GM19395 (cell line): ENCODE measurements around the gene WNT3.

Experiments used
- ATAC-seq: cut with Tn5 transposase; IDR thresholded peaks from one replicate; pipeline ENCODE4 v1.9.1; 2021; ENCODE audit warnings: mild to moderate bottlenecking, moderate library complexity; ENCODE audit not compliant: unreplicated experiment

Gene WNT3

GRCh38 chr17:46837521-46837920 lies 19.0 kb upstream of the WNT3 start:
- ATAC-seq: no peak

GRCh38 chr17:46836500-46836899 lies 18.0 kb upstream of the WNT3 start:
- no peak for ATAC-seq

- ATAC-seq: no peak
These were observed 16.4 kb upstream of the WNT3 start for GRCh38 chr17:46834846-46835245.

GRCh38 chr17:46833840-46834208 lies 15.3 kb upstream of the WNT3 start:
- no peak for ATAC-seq

GRCh38 chr17:46832945-46833839 lies 14.7 kb upstream of the WNT3 start:
- ATAC-seq: no peak

- no peak for ATAC-seq
These were observed 13.9 kb upstream of the WNT3 start for GRCh38 chr17:46832331-46832821.

DNA sequence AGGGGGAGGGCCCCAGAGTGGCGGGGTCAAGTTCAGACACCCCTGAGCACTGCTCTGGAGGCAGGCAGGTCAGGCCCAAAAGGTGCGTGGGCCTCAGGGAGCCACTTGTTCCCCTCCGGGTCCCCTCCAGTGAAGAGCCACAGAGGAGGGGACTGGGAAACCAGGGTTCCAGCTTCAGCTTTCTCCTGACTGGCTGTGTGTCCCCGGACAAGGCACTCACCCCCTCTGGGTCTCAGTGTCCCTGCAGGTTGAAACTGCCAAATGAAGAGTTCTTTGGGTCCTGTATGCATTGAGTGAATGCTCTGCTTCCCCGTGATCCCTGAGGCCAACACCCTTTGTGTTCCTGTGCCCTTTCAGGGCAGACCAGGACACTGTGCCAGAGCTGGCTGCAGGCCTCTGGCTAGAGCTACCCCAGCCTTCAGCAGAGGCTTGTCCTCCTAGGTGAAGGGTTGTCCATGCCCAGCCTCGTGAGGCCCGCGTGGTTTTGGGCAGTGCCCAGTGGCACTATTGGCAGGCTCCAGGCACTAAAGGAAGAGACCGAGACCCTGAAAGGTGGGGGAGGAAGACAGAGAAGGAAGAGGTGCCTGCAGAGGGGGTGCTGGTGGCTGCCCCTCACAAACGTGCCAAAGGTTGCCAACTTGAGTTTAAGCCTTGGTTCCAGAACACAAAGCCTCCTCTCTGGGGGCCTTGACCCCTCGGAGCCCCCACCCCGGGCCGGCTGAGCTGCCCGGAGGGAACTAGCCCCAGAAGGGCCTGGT lies 13.3 kb upstream of the WNT3 start:
- ATAC-seq: no peak

GRCh38 chr17:46827274-46827673 lies 8.8 kb upstream of the WNT3 start:
- no peak for ATAC-seq

DNA sequence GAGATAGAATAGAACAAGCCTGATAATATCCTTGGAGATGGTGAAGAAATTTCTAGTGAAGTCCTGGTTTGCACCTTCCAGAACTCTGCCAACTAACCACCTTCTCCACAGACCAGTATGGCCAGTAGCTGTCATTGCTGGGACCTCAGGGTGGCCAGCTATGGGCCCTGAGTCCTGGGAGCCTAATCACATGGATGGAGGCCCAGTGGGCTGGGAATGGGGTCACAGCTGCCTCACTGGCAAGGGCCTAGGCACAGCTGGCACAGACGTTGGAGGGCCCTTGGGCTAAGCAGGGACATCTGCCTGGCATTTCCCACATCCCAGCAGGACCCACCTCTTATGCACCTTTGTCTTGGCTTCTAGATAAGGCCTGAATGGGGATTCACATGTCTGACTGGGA lies 7.6 kb upstream of the WNT3 start:
- ATAC-seq: no peak

GRCh38 chr17:46823657-46824056 lies 5.2 kb upstream of the WNT3 start:
- ATAC-seq: no peak

- ATAC-seq: no peak
These were observed 4.0 kb upstream of the WNT3 start for GRCh38 chr17:46822388-46822921.

DNA sequence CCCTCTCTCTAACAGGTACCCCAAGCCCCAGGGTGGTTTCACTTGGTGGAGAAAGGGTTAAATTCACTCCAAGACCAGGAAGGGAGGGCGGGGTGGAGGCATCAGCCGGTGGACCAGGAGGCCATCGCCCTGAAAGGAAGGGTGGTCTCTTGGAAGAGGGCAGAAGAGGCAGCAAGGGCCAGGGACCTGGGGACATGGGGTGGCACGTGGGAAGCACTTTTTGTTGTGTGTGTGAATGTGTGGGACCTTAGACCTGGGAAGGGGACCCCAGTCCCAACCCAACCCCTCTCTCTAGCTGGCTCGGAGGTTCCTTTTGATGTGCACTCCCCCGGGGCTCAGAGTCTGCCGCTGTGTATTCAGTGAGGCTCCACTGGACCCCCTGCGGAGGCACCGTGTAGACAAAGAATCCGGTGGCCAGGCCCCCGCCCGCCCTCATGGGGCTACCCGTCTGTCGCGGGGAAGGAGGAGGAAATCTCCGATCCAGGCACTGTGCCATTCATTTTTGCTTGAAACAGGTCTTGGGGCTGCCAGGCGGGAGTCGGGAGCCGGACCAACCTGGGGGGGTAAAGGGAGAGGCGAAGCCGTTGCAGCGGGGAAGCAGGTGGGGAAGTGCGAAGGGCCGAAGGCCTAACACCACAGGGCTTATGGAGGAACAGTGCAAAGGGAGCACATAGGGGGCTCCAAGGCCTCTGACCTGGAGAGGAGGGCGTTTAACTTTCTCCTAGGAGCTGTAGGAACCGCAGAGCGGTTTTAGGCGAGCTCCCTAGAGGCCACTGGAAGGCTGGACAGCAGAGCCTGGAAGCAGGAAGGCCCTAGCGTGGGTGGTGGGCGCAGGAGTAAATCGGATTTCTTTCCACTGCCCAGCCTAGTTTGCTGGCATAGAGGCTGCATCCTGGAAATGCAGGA lies 3.2 kb upstream of the WNT3 start:
- no peak for ATAC-seq

- ATAC-seq: no peak
These were observed 2.3 kb upstream of the WNT3 start for GRCh38 chr17:46820592-46821450.

DNA sequence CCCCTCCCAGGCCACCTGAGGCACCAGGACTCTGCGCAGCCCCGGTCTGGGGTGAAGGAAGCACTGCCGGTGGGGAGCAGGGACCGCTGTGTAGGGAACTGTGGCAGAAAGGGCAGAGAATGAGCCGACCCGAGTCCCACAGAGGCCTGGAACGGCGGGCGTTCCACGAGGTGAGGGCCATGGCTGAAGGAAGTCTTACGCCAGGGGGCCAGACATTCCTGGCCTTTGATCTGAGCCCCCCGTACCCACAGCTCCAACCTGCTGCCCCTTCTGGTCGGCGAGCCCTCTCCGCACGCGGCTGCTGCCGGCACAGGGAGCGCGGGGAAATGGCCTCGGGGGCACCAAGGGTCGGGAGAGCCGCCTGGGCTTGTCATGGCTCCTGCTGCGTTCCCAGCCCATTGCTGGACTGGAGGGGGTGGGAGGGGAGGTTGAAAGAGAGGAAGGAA lies 1.4 kb upstream of the WNT3 start:
- ATAC-seq: no peak

- ATAC-seq: no peak
These were observed 702 bp upstream of the WNT3 start for GRCh38 chr17:46818929-46819859.

DNA sequence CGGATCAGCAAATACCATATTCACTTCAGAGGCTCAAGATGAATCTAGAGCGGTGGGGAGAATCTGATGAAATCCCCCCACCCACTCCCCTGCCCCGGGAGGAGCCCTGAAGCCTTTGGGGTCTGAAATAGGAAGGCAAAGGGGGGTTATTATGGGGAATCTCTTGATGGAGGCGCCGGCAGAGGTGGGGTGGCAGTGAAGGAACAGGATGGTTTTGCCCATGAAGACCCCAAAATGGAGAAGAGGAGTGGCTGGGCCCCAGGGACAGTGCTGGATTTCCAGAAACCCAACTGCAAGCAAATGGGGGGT lies 637 bp downstream of the WNT3 start:
- ATAC-seq: no peak

DNA sequence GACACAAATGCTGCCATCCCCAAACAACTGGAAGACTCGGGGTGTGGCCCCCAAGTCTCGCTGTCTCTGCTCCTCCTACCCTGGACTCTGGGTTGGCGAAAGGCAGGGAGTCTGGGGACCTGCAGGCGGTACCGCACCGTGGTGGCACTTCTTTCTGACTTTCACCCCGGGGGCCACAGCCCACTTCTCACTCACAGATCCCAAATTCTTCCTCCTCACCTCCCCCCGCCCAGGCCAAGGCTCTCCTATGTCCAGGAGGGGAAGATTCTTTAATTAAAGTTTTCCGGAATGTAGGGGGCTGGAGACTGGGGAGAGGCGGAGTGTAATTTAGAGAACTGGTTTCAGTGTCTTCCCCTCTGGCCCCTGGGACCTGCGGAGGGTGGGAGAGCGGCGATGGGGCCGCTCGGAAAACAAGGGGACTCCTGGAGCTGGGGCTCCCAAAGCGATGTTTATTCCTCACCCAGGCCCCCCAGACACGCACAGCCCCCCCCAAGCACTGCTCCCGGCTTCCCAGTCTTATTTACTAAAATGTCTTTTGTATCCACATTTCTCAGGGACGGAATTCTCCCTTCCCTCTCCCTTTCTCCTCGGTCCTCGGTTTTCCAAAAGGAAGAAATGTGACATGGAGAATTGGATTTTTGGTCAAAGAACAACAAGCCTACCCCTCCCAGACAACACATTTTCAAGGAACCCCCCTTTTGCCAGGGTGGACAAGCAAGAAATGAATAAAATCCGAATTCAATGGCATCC lies 1.2 kb downstream of the WNT3 start:
- ATAC-seq: no peak
